K562 (cell line): ENCODE results near the gene IRX5. TPM values are rescaled to one million over a fixed set of nuclear protein-coding genes. Genes with fewer than 3 reads are reported as not detected.

Experiments used
- CHD2 ChIP-seq: IDR thresholded peaks from 2 replicates; pipeline ENCODE4 v1.6.1; 2011; ENCODE audit warnings: low read depth, low read length
- CREB1 ChIP-seq, 2 experiments: sonication (generic) in 1 of 2; formaldehyde crosslinking in 1 of 2; IDR thresholded peaks; 2 replicates each; pipeline versions ENCODE4 v1.6.1 to v1.8.0; 2012 to 2022; ENCODE audit warnings: inconsistent platforms in 1 of 2, mild to moderate bottlenecking in 1 of 2, missing genetic modification reagents in 1 of 2, moderate library complexity in 1 of 2
- CREBBP ChIP-seq: IDR thresholded peaks from one replicate; pipeline ENCODE4 v1.6.1; 2012; ENCODE audit warnings: low read depth, mild to moderate bottlenecking, control low read depth, inconsistent platforms, low read length
- ETV6 ChIP-seq, 3 experiments: fragments of 150-350 bp in 1 of 3; sonication (generic) in 1 of 3; formaldehyde crosslinking in 1 of 3; IDR thresholded peaks; 2 replicates each; pipeline versions ENCODE4 v1.6.1 to v1.8.0; 2014 to 2022; ENCODE audit warnings: borderline replicate concordance in 2 of 3, low read depth in 2 of 3, antibody characterized with exemption in 1 of 3, low read length in 1 of 3, mild to moderate bottlenecking in 1 of 3, missing genetic modification reagents in 1 of 3
- FOXK2 ChIP-seq, 2 experiments: fragments of 450-650 bp; IDR thresholded peaks in 1 of 2; conservative IDR thresholded peaks in 1 of 2; 2 replicates each; pipeline ENCODE4 v1.6.1; 2016; ENCODE audit warnings: low read depth in 2 of 2, mild to moderate bottlenecking in 1 of 2
- HLTF ChIP-seq: fragments of 450-650 bp; IDR thresholded peaks from 2 replicates; pipeline ENCODE4 v1.6.1; 2016
- KAT2B ChIP-seq: IDR thresholded peaks from one replicate; pipeline ENCODE4 v1.6.1; 2012; ENCODE audit warnings: low read depth, mild to moderate bottlenecking, control low read depth, inconsistent platforms, low read length, moderate library complexity
- KDM1A ChIP-seq, 2 experiments: fragments of 450-650 bp; IDR thresholded peaks; 2 replicates each; pipeline ENCODE4 v1.6.1; 2016; ENCODE audit warnings: mild to moderate bottlenecking in 2 of 2
- KDM4B ChIP-seq, 2 experiments: fragments of 450-650 bp in 1 of 2; sonication (generic) in 1 of 2; IDR thresholded peaks; 2 replicates each; pipeline ENCODE4 v1.6.1; 2016 to 2017; ENCODE audit warnings: borderline replicate concordance in 2 of 2, antibody characterized with exemption in 1 of 2, low read depth in 1 of 2, mild to moderate bottlenecking in 1 of 2
- KDM5B ChIP-seq: fragments of 200-600 bp; sonication (generic); IDR thresholded peaks from 2 replicates; pipeline ENCODE4 v1.6.1; 2012; ENCODE audit warnings: low read depth, mild to moderate bottlenecking, moderate library complexity, low read length, control low read depth, inconsistent platforms; ENCODE audit not compliant: insufficient replicate concordance
- LCOR ChIP-seq: sonication (generic); formaldehyde crosslinking; IDR thresholded peaks from 2 replicates; pipeline ENCODE4 v1.8.0; 2022; ENCODE audit warnings: mild to moderate bottlenecking, missing genetic modification reagents
- MBD2 ChIP-seq: sonication (generic); IDR thresholded peaks from 2 replicates; pipeline ENCODE4 v1.6.1; 2016; ENCODE audit warnings: low read depth, borderline replicate concordance
- MYBL2 ChIP-seq, 2 experiments: fragments of 450-650 bp in 1 of 2; sonication (generic) in 1 of 2; formaldehyde crosslinking in 1 of 2; IDR thresholded peaks; 2 replicates each; pipeline versions ENCODE4 v1.6.1 to v1.8.1; 2017 to 2022; ENCODE audit warnings: borderline replicate concordance in 1 of 2, inconsistent platforms in 1 of 2, low read depth in 1 of 2, mild to moderate bottlenecking in 1 of 2, missing genetic modification reagents in 1 of 2, moderate library complexity in 1 of 2
- NCOA1 ChIP-seq: fragments of 450-650 bp; IDR thresholded peaks from 2 replicates; pipeline ENCODE4 v1.6.1; 2016; ENCODE audit warnings: low read depth
- NCOA4 ChIP-seq: fragments of 450-650 bp; IDR thresholded peaks from 2 replicates; pipeline ENCODE4 v1.6.1; 2018; ENCODE audit warnings: mild to moderate bottlenecking; ENCODE audit not compliant: partially characterized antibody
- PHB ChIP-seq: fragments of 250-450 bp; sonication (Bioruptor Pico); IDR thresholded peaks from 2 replicates; pipeline ENCODE4 v1.5.0; 2021
- POLR3A ChIP-seq: IDR thresholded peaks from 2 replicates; pipeline ENCODE4 v1.6.1; 2011; ENCODE audit warnings: borderline replicate concordance, mild to moderate bottlenecking, moderate library complexity; ENCODE audit not compliant: insufficient read length, insufficient read depth; ENCODE audit errors: extremely low read depth
- RBM34 ChIP-seq: fragments of 200-400 bp; formaldehyde crosslinking; IDR thresholded peaks from 2 replicates; pipeline ENCODE4 v1.6.1; 2018; ENCODE audit warnings: low read length, borderline replicate concordance; ENCODE audit not compliant: insufficient read depth
- TSC22D4 ChIP-seq: fragments of 450-650 bp; IDR thresholded peaks from 2 replicates; pipeline ENCODE4 v1.6.1; 2016; ENCODE audit warnings: missing genetic modification characterization, missing biosample characterization, control low read depth
- U2AF1 ChIP-seq: fragments of 200-400 bp; formaldehyde crosslinking; optimal IDR thresholded peaks from 2 replicates; pipeline ENCODE3; 2017; ENCODE audit warnings: mild to moderate bottlenecking, low read depth, low read length, moderate library complexity
- ZNF143 ChIP-seq: sonication (generic); formaldehyde crosslinking; IDR thresholded peaks from 2 replicates; pipeline ENCODE4 v1.9.0; 2022; ENCODE audit warnings: mild to moderate bottlenecking, missing genetic modification reagents
- ZNF3 ChIP-seq: fragments of 250-450 bp; sonication (Bioruptor Pico); IDR thresholded peaks from 2 replicates; pipeline ENCODE4 v1.5.0; 2021; ENCODE audit warnings: mild to moderate bottlenecking, moderate library complexity
- ZNF655 ChIP-seq: fragments of 250-450 bp; sonication (Bioruptor Pico); IDR thresholded peaks from 2 replicates; pipeline ENCODE4 v1.5.0; 2021
- polyA plus RNA-seq, 8 experiments: library from polyadenylated mRNA; depleted of rRNA in 4 of 8; stranded (reverse) in 5 of 8; unstranded in 3 of 8; fragments of >200 nt; fragmentation: Nextera tagmentation in 2 of 8; fragmentation: Illumina TruSeq in 1 of 8; extraction: Ambion mirVana in 2 of 8; extraction: Trizol in 1 of 8; gene quantifications; 2 replicates each; pipeline versions ENCODE4 v1.2.1 to v1.2.3, GENCODE V29; 2011 to 2014; ENCODE audit warnings: inconsistent platforms in 1 of 8, missing spikeins in 1 of 8
- total RNA-seq, 7 experiments: library from RNA; depleted of rRNA in 6 of 7; stranded (reverse); fragments of >200 nt in 6 of 7; fragmentation: Illumina TruSeq in 2 of 7; extraction: Trizol in 2 of 7; gene quantifications; 2 replicates each; pipeline versions ENCODE4 v1.2.1 to v1.2.3, GENCODE V29; 2011 to 2021; ENCODE audit warnings: low replicate concordance in 1 of 7
- TF ChIP-seq, protein P1 (sequence below): fragments of 250-450 bp; sonication (Bioruptor Pico); IDR thresholded peaks from 2 replicates; pipeline ENCODE4 v1.5.1; 2021; ENCODE audit warnings: mild to moderate bottlenecking

IRX5 gene
- total and polyA plus RNA-seq, 9 of the 15 experiments (the other 6 are each of a cell fraction or from before 2014, with no cell fraction given): 0.20 to 4.2 (median 0.94) TPM

- TF ChIP-seq CHD2 (peak; percentile 58), CREB1 (IDR thresholded peaks at IDR 0.05) (peak; percentile 71), CREB1 (CRISPR knock-in tag; IDR thresholded peaks at IDR 0.05) (peak; percentile 72), KAT2B (no peak), KDM1A (IDR thresholded peaks at IDR 0.05) (no peak), MBD2 (peak; percentile 63; the same call in 1 of the 2 replicates), ETV6 (IDR thresholded peaks at IDR 0.05; ENCODE audit: borderline replicate concordance in 1 of 2, low read depth in 2 of 2, low read length in 1 of 2) (no peak), ETV6 (CRISPR knock-in tag; IDR thresholded peaks at IDR 0.05; ENCODE audit: borderline replicate concordance) (no peak), KDM4B (IDR thresholded peaks at IDR 0.05; ENCODE audit: borderline replicate concordance in 2 of 2, low read depth in 1 of 2) (no peak), HLTF (no peak), NCOA4 (no peak), LCOR (no peak), PHB (no peak), POLR3A (no peak), KDM5B (peak; percentile 64), CREBBP (no peak), RBM34 (no peak), ZNF3 (no peak), ZNF143 (peak; percentile 75), U2AF1 (no peak), FOXK2 (conservative IDR thresholded peaks at IDR 0.05 in 1 of 2, IDR thresholded peaks at IDR 0.05 in 1 of 2; ENCODE audit: low read depth in 2 of 2) (no peak), NCOA1 (no peak), MYBL2 (IDR thresholded peaks at IDR 0.05; ENCODE audit: low read depth) (no peak), MYBL2 (CRISPR knock-in tag; IDR thresholded peaks at IDR 0.05; ENCODE audit: borderline replicate concordance) (no peak), ZNF655 (CRISPR knock-in tag) (no peak), TSC22D4 (tag) (no peak)
- TF ChIP-seq, protein P1, sequence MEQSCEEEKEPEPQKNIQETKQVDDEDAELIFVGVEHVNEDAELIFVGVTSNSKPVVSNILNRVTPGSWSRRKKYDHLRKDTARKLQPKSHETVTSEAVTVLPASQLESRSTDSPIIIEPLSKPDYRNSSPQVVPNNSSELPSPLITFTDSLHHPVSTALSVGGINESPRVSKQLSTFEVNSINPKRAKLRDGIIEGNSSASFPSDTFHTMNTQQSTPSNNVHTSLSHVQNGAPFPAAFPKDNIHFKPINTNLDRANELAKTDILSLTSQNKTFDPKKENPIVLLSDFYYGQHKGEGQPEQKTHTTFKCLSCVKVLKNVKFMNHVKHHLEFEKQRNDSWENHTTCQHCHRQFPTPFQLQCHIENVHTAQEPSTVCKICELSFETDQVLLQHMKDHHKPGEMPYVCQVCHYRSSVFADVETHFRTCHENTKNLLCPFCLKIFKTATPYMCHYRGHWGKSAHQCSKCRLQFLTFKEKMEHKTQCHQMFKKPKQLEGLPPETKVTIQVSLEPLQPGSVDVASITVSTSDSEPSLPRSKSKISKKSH (CRISPR knock-in tag): no peak
Observed at GRCh38 chr16:54929090-54930004, 1.3 kb upstream of the IRX5 start (continued).
